Measurements from ENCODE around the gene CCDC200. TPM values are rescaled to one million over a fixed set of nuclear protein-coding genes. Genes with fewer than 3 reads are reported as not detected.

Gene CCDC200
- total RNA-seq, 1 experiment from 2014 or later, result not detected

DNA sequence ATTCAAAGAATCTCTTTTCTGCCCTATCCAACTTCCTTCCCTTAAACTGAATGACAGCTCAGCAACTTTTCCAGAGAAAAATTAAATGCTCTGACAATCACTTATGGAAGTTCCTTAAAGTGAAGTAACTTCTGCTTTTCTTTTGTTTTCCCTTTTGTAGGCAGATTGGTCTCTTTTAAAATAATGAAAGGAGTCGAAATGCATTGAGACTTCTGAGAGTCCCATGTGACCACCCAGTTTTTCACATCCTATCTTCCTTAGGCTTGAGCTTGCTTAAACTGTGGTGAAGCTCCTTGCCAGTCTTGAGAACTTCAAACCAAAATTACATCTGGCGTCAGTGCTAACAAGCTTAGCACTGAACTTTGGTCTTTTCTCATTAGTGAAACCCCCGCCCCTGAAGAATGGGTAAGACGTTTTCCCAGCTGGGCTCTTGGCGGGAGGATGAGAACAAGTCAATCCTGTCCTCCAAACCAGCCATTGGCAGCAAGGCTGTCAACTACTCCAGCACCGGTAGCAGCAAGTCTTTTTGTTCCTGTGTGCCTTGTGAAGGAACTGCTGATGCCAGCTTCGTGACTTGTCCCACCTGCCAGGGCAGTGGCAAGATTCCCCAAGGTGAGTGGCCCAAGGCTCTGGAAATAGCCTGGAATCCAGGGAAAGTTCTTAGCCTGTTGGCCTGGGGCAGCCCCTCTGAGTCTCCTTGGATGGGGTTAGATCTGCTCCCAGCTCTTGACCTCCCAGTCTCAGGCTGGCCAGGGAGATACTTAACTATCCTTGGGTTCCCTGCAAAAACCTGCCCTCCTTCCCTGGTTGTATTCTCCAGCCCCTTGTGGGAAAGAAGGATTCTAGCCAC is 15.6 kb downstream of the CCDC200 start:
- ChIA-PET POLR2A (ENCODE audit: low non-redundant PET) (no interaction called here), CTCF (interaction anchor here (1.0 kb wide), 1 partner anchor 41 kb away, joined by 9 read pairs; no protein-coding TSS in a partner anchor)
- Histone ChIP-seq H3K4me1 (ENCODE audit: insufficient read depth, low read length, poor library complexity, severe bottlenecking) (no peaks in the 10 kb centered on the region), H3K36me3 (ENCODE audit: insufficient read depth, low read length, poor library complexity, severe bottlenecking) (no peaks in the 10 kb centered on the region), H3K4me3 (ENCODE audit: low read depth, low read length, poor library complexity, severe bottlenecking) (peak overlapping the region; percentile 50), H3K27me3 (replicated peaks; ENCODE audit: insufficient read depth, low read depth, low read length, poor library complexity) (no peaks in the 10 kb centered on the region), H3K27ac (ENCODE audit: low read depth, low read length, poor library complexity, severe bottlenecking) (no peak overlapping the region), H3K9me3 (ENCODE audit: low read depth, low read length, poor library complexity, severe bottlenecking) (no peaks in the 10 kb centered on the region)
- no peak for DNase-seq (ENCODE audit: low spot score)
- no peak for TF ChIP-seq EZH2 (IDR thresholded peaks at IDR 0.05; ENCODE audit: borderline replicate concordance, low read depth, low read length, poor library complexity, severe bottlenecking)
- TF ChIP-seq CTCF (conservative IDR thresholded peaks at IDR 0.05; ENCODE audit: low read depth, low read length), result no peak
- no TSS peak for BruUV-seq (replicated peaks)
- intact Hi-C loops (cut with micrococcal nuclease; ENCODE audit: unreplicated experiment), result no loop called here

GRCh38 chr17:43211480-43212402 is 16.7 kb downstream of the CCDC200 start, which contains the start of gene TMEM106A:
Gene TMEM106A, plus strand, starts transcription at chr17:43211875. Its CDS starts 1,167 bp downstream, at chr17:43213042.
- ChIA-PET CTCF (interaction anchor here (0.6 to 1.0 kb wide), 2 partner anchors 40 to 85 kb away, joined by 5 to 9 read pairs; no protein-coding TSS in a partner anchor), POLR2A (ENCODE audit: low non-redundant PET) (no interaction called here)
- Histone ChIP-seq H3K27ac (ENCODE audit: low read depth, low read length, poor library complexity, severe bottlenecking) (peak within 1 kb of the TSS; percentile 21), H3K9me3 (ENCODE audit: low read depth, low read length, poor library complexity, severe bottlenecking) (no peaks in the 10 kb centered on the region), H3K4me3 (ENCODE audit: low read depth, low read length, poor library complexity, severe bottlenecking) (peak within 1 kb of the TSS; percentile 50), H3K4me1 (ENCODE audit: insufficient read depth, low read length, poor library complexity, severe bottlenecking) (no peaks in the 10 kb centered on the region), H3K36me3 (ENCODE audit: insufficient read depth, low read length, poor library complexity, severe bottlenecking) (no peaks in the 10 kb centered on the region), H3K27me3 (replicated peaks; ENCODE audit: insufficient read depth, low read depth, low read length, poor library complexity) (no peaks in the 10 kb centered on the region)
- no TSS peak for BruUV-seq (replicated peaks)
- intact Hi-C loops (cut with micrococcal nuclease; ENCODE audit: unreplicated experiment), result no loop called here
- peak; percentile 71 for DNase-seq (ENCODE audit: low spot score)
- no peak for TF ChIP-seq EZH2 (IDR thresholded peaks at IDR 0.05; ENCODE audit: borderline replicate concordance, low read depth, low read length, poor library complexity, severe bottlenecking)
- TF ChIP-seq CTCF (conservative IDR thresholded peaks at IDR 0.05; ENCODE audit: low read depth, low read length), result peak; percentile 25; the same call in 1 of the 2 replicates

DNA sequence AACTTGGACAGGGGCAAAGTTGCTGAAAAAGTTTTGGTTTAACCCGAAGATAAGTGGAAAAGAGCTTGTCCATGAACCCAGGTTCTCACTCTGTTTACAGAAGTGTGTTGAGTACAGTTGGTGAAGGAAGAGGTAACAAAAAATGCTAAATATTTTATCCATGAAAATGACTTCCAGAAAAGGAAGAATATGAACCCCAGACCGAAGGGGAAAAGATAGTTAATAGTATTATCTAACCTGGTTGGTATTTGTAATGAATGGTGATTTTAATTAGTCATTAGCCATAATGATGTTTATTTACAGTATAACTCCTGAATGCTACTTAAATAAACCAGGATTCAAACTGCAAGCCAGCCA is 17.3 kb downstream of the CCDC200 start:
- Histone ChIP-seq H3K27me3 (replicated peaks; ENCODE audit: insufficient read depth, low read depth, low read length, poor library complexity) (no peaks in the 10 kb centered on the region), H3K27ac (ENCODE audit: low read depth, low read length, poor library complexity, severe bottlenecking) (peak overlapping the region; percentile 21), H3K4me1 (ENCODE audit: insufficient read depth, low read length, poor library complexity, severe bottlenecking) (no peaks in the 10 kb centered on the region), H3K9me3 (ENCODE audit: low read depth, low read length, poor library complexity, severe bottlenecking) (no peaks in the 10 kb centered on the region), H3K36me3 (ENCODE audit: insufficient read depth, low read length, poor library complexity, severe bottlenecking) (no peaks in the 10 kb centered on the region), H3K4me3 (ENCODE audit: low read depth, low read length, poor library complexity, severe bottlenecking) (peak overlapping the region; percentile 50)
- ChIA-PET CTCF (interaction anchor here (0.6 kb wide), 1 partner anchor 84 kb away, joined by 5 read pairs; no protein-coding TSS in a partner anchor), POLR2A (ENCODE audit: low non-redundant PET) (no interaction called here)
- intact Hi-C loops (cut with micrococcal nuclease; ENCODE audit: unreplicated experiment), result no loop called here
- BruUV-seq (replicated peaks), result TSS peak; percentile 51
- no peak for DNase-seq (ENCODE audit: low spot score)
- TF ChIP-seq EZH2 (IDR thresholded peaks at IDR 0.05; ENCODE audit: borderline replicate concordance, low read depth, low read length, poor library complexity, severe bottlenecking) (no peak), CTCF (conservative IDR thresholded peaks at IDR 0.05; ENCODE audit: low read depth, low read length) (no peak)
